Glutamatergic neuron (in vitro differentiated cells): Measurements from ENCODE around the gene IPO4. TPM values are rescaled to one million over a fixed set of nuclear protein-coding genes. Genes with fewer than 3 reads are reported as not detected.

Source experiments
- DNase-seq: peaks from one replicate; pipeline ENCODE4 v3.0.0; 2022
- H3K27ac Mint-ChIP-seq: one replicate; pipeline ENCODE4 v1.8.0; 2020; ENCODE audit warnings: mild to moderate bottlenecking, mixed read lengths, inconsistent platforms; ENCODE audit not compliant: unreplicated experiment
- H3K27me3 Mint-ChIP-seq: one replicate; pipeline ENCODE4 v1.8.0; 2020; ENCODE audit warnings: mild to moderate bottlenecking, moderate library complexity, mixed read lengths, inconsistent platforms; ENCODE audit not compliant: unreplicated experiment
- H3K36me3 Mint-ChIP-seq: one replicate; pipeline ENCODE4 v1.8.0; 2020; ENCODE audit warnings: mild to moderate bottlenecking, mixed read lengths, inconsistent platforms; ENCODE audit not compliant: unreplicated experiment
- H3K4me1 Mint-ChIP-seq: one replicate; pipeline ENCODE4 v1.8.0; 2020; ENCODE audit warnings: mild to moderate bottlenecking, low read depth, mixed read lengths, inconsistent platforms; ENCODE audit not compliant: unreplicated experiment
- H3K4me3 Mint-ChIP-seq: one replicate; pipeline ENCODE4 v1.8.0; 2020; ENCODE audit warnings: mild to moderate bottlenecking, mixed read lengths, inconsistent platforms; ENCODE audit not compliant: unreplicated experiment
- H3K9me3 Mint-ChIP-seq: one replicate; pipeline ENCODE4 v1.8.0; 2020; ENCODE audit warnings: mild to moderate bottlenecking, moderate library complexity, mixed read lengths, inconsistent platforms; ENCODE audit not compliant: unreplicated experiment
- total RNA-seq: library from RNA; stranded (reverse); fragmentation: NEBNext Ultra II Directional; extraction: Animal tissue kit (Norgen Biotek cat#: 25700); gene quantifications from one replicate; pipeline ENCODE4 v1.2.1, GENCODE V29; 2021; ENCODE audit not compliant: unreplicated experiment
- TF ChIP-seq, protein P1 (sequence below): fragments of 200-600 bp; sonication (generic); IDR thresholded peaks from one replicate; pipeline ENCODE4 v1.5.0; 2021; ENCODE audit not compliant: partially characterized antibody, unreplicated experiment

IPO4 gene
- total RNA-seq, 1 donor from 2014 or later, result 25.5 TPM

GRCh38 chr14:24135584-24135833, 53.1 kb downstream of the IPO4 start:
- H3K27me3 Mint-ChIP-seq, result peaks cover 19% of the 10 kb centered on the region
- TF ChIP-seq, protein P1, sequence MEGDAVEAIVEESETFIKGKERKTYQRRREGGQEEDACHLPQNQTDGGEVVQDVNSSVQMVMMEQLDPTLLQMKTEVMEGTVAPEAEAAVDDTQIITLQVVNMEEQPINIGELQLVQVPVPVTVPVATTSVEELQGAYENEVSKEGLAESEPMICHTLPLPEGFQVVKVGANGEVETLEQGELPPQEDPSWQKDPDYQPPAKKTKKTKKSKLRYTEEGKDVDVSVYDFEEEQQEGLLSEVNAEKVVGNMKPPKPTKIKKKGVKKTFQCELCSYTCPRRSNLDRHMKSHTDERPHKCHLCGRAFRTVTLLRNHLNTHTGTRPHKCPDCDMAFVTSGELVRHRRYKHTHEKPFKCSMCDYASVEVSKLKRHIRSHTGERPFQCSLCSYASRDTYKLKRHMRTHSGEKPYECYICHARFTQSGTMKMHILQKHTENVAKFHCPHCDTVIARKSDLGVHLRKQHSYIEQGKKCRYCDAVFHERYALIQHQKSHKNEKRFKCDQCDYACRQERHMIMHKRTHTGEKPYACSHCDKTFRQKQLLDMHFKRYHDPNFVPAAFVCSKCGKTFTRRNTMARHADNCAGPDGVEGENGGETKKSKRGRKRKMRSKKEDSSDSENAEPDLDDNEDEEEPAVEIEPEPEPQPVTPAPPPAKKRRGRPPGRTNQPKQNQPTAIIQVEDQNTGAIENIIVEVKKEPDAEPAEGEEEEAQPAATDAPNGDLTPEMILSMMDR, result no peak
- H3K36me3 Mint-ChIP-seq, result no peaks in the 10 kb centered on the region
- peak overlapping the region; percentile 95 for H3K4me3 Mint-ChIP-seq
- peak overlapping the region; percentile 75 for H3K27ac Mint-ChIP-seq
- no peak for DNase-seq
- H3K9me3 Mint-ChIP-seq, result peaks cover 12% of the 10 kb centered on the region
- peaks cover 33% of the 10 kb centered on the region for H3K4me1 Mint-ChIP-seq

- Mint-ChIP-seq H3K27me3 (peaks cover 19% of the 10 kb centered on the region), H3K9me3 (peaks cover 11% of the 10 kb centered on the region), H3K27ac (no peak overlapping the region), H3K4me1 (peaks cover 27% of the 10 kb centered on the region), H3K36me3 (no peaks in the 10 kb centered on the region), H3K4me3 (no peak overlapping the region)
- no peak for DNase-seq
- TF ChIP-seq, protein P1, result no peak
Observed at GRCh38 chr14:24133735-24134134, 54.9 kb downstream of the IPO4 start.

DNA sequence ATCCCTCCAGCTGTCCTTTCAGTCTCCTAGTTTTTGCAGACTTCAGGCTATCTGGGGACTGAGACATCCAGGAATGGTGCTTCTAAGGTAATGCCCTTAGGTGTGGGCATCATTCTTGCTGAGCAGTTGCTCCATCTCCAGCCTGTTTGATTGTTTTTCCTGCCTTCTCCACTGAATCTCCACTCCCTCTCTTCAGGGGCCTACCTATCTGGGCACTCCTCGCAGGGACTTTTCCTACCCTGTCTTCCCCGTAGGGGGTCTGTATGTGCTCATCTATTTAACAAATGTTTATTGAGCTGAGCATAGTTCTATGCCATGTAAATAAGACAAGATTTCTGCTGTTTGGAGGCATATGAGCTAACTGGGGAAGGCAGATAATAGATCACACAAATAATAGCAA, 55.6 kb downstream of the IPO4 start:
- H3K4me3 Mint-ChIP-seq, result no peak overlapping the region
- no peak overlapping the region for H3K27ac Mint-ChIP-seq
- H3K9me3 Mint-ChIP-seq, result peaks cover 10% of the 10 kb centered on the region
- peaks cover 27% of the 10 kb centered on the region for H3K4me1 Mint-ChIP-seq
- H3K27me3 Mint-ChIP-seq, result peaks cover 18% of the 10 kb centered on the region
- DNase-seq, result no peak
- TF ChIP-seq, protein P1, result no peak
- no peaks in the 10 kb centered on the region for H3K36me3 Mint-ChIP-seq

DNA sequence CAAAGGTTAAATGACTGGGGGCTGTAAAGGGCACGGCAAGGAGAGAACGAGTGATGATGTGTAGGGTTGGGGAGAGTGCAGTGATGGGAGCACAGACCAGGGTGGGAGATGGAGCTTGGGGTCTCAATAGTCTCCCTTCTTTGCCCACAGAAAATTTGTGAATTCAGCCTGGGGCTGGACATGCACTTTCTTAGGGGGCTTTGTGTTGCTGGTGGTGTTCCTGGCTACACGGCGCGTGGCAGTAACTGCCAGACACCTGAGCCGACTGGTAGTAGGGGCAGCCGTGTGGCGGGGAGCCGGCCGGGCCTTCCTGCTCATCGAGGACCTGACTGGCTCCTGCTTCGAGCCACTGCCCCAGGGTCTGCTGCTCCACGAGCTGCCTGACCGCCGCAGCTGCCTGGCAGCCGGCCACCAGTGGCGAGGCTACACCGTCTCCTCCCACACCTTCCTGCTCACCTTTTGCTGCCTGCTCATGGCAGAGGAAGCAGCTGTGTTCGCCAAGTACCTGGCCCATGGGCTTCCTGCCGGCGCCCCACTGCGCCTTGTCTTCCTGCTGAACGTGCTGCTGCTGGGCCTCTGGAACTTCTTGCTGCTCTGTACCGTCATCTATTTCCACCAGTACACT, 56.4 kb downstream of the IPO4 start:
- Mint-ChIP-seq H3K4me1 (peaks cover 27% of the 10 kb centered on the region), H3K4me3 (no peak overlapping the region), H3K27ac (peak overlapping the region; percentile 10), H3K9me3 (peaks cover 10% of the 10 kb centered on the region), H3K36me3 (no peaks in the 10 kb centered on the region), H3K27me3 (peaks cover 16% of the 10 kb centered on the region)
- TF ChIP-seq, protein P1, result no peak
- DNase-seq, result no peak

GRCh38 chr14:24131549-24131966, 57.1 kb downstream of the IPO4 start:
- H3K27me3 Mint-ChIP-seq, result peaks cover 12% of the 10 kb centered on the region
- peaks cover 25% of the 10 kb centered on the region for H3K4me1 Mint-ChIP-seq
- TF ChIP-seq, protein P1, result no peak
- no peaks in the 10 kb centered on the region for H3K36me3 Mint-ChIP-seq
- peak overlapping the region; percentile 10 for H3K27ac Mint-ChIP-seq
- peaks cover 10% of the 10 kb centered on the region for H3K9me3 Mint-ChIP-seq
- no peak for DNase-seq
- H3K4me3 Mint-ChIP-seq, result peak overlapping the region; percentile 46
